Measurements from ENCODE around the gene ERC1.

GRCh38 chr12:1384910-1385309 lies 393.9 kb downstream of the ERC1 start:
- TF ChIP-seq CTCF (IDR thresholded peaks at IDR 0.05) (no peak), POLR2A (IDR thresholded peaks at IDR 0.05) (no peak)

All from tibial nerve (tissue), 3 donors.